GM18858 (cell line): ENCODE measurements around the gene NOC4L.

Source experiments
- ATAC-seq: cut with Tn5 transposase; IDR thresholded peaks from one replicate; pipeline ENCODE4 v1.9.1; 2021; ENCODE audit not compliant: unreplicated experiment

NOC4L gene

GRCh38 chr12:132154941-132155770, 10.9 kb downstream of the NOC4L start:
- no peak for ATAC-seq

- no peak for ATAC-seq
These were observed 11.7 kb downstream of the NOC4L start for GRCh38 chr12:132155771-132156572.

GRCh38 chr12:132156573-132157325, 12.5 kb downstream of the NOC4L start:
- ATAC-seq: no peak

GRCh38 chr12:132157733-132158409, 13.6 kb downstream of the NOC4L start:
- no peak for ATAC-seq

GRCh38 chr12:132158677-132159554, 14.7 kb downstream of the NOC4L start:
- no peak for ATAC-seq

GRCh38 chr12:132159555-132160003, 15.3 kb downstream of the NOC4L start:
- ATAC-seq: no peak

- no peak for ATAC-seq
These were observed 15.8 kb downstream of the NOC4L start for GRCh38 chr12:132160016-132160415.

GRCh38 chr12:132160601-132161035, 16.4 kb downstream of the NOC4L start:
- no peak for ATAC-seq

GRCh38 chr12:132161036-132161781, 17.0 kb downstream of the NOC4L start:
- no peak for ATAC-seq

- ATAC-seq: no peak
These were observed 17.7 kb downstream of the NOC4L start for GRCh38 chr12:132161796-132162507.

- no peak for ATAC-seq
These were observed 18.3 kb downstream of the NOC4L start for GRCh38 chr12:132162508-132163031.

- ATAC-seq: no peak
These were observed 19.0 kb downstream of the NOC4L start for GRCh38 chr12:132163041-132163910.

- ATAC-seq: no peak
These were observed 19.6 kb downstream of the NOC4L start for GRCh38 chr12:132163911-132164288.

GRCh38 chr12:132164426-132164825, 20.2 kb downstream of the NOC4L start:
- no peak for ATAC-seq

- no peak for ATAC-seq
These were observed 21.3 kb downstream of the NOC4L start for GRCh38 chr12:132165584-132165983.

- ATAC-seq: no peak
These were observed 21.8 kb downstream of the NOC4L start for GRCh38 chr12:132166093-132166492.
